HG03066 (cell line): ENCODE measurements around the gene ZHX3.

Experiments used
- ATAC-seq: cut with Tn5 transposase; IDR thresholded peaks from one replicate; pipeline ENCODE4 v1.9.1; 2021; ENCODE audit warnings: low read depth; ENCODE audit not compliant: unreplicated experiment

The ZHX3 gene

GRCh38 chr20:41304424-41305079, 13.0 kb downstream of the ZHX3 start:
- no peak for ATAC-seq

GRCh38 chr20:41304002-41304401, 13.5 kb downstream of the ZHX3 start:
- no peak for ATAC-seq

- no peak for ATAC-seq
These were observed 16.6 kb downstream of the ZHX3 start for GRCh38 chr20:41300886-41301285.

- no peak for ATAC-seq
These were observed 17.1 kb downstream of the ZHX3 start for GRCh38 chr20:41300383-41300782.

GRCh38 chr20:41299899-41300298, 17.6 kb downstream of the ZHX3 start:
- ATAC-seq: no peak

- ATAC-seq: no peak
These were observed 24.1 kb downstream of the ZHX3 start for GRCh38 chr20:41293269-41294037.

- no peak for ATAC-seq
These were observed 26.6 kb downstream of the ZHX3 start for GRCh38 chr20:41290804-41291389.

GRCh38 chr20:41287327-41287726, 30.2 kb downstream of the ZHX3 start:
- ATAC-seq: no peak

GRCh38 chr20:41286240-41286851, 31.2 kb downstream of the ZHX3 start:
- no peak for ATAC-seq

GRCh38 chr20:41279546-41280225, 37.8 kb downstream of the ZHX3 start:
- ATAC-seq: no peak

- ATAC-seq: no peak
These were observed 38.6 kb downstream of the ZHX3 start for GRCh38 chr20:41278936-41279335.

GRCh38 chr20:41277049-41277448, 40.5 kb downstream of the ZHX3 start:
- ATAC-seq: no peak

GRCh38 chr20:41276317-41276751, 41.2 kb downstream of the ZHX3 start:
- ATAC-seq: no peak

GRCh38 chr20:41275301-41275731, 42.2 kb downstream of the ZHX3 start:
- no peak for ATAC-seq

- no peak for ATAC-seq
These were observed 43.4 kb downstream of the ZHX3 start for GRCh38 chr20:41274152-41274551.

GRCh38 chr20:41273445-41273844, 44.1 kb downstream of the ZHX3 start:
- ATAC-seq: no peak

- ATAC-seq: no peak
These were observed 45.2 kb downstream of the ZHX3 start for GRCh38 chr20:41272339-41272738.

- no peak for ATAC-seq
These were observed 48.4 kb downstream of the ZHX3 start for GRCh38 chr20:41268917-41269652.

- no peak for ATAC-seq
These were observed 49.1 kb downstream of the ZHX3 start for GRCh38 chr20:41268402-41268801.

- no peak for ATAC-seq
These were observed 51.6 kb downstream of the ZHX3 start for GRCh38 chr20:41265938-41266337.
